Activated B cell treated with CpG ODN at 0.5 μM for 24 hours (primary cell): ENCODE results near the gene ARFGEF3. TPM values are rescaled to one million over a fixed set of nuclear protein-coding genes. Genes with fewer than 3 reads are reported as not detected.

Experiments used
- ATAC-seq: fragments of 200-7000 bp; cut with Tn5 transposase; one replicate; pipeline ENCODE4 v1.10.0; 2021; ENCODE audit warnings: low read depth, mild to moderate bottlenecking, moderate library complexity
- CTCF ChIA-PET: fragments of 350-600 bp; sonication (Branson Sonifier 250); formaldehyde crosslinking; loops from one replicate; lab custom pipeline; 2021; ENCODE audit warnings: antibody characterized with exemption; lab: Charles Lee
- POLR2A ChIA-PET: fragments of 350-600 bp; sonication (Branson Sonifier 250); formaldehyde crosslinking; loops from one replicate; lab custom pipeline; 2021; ENCODE audit warnings: antibody characterized with exemption; lab: Charles Lee
- DNase-seq: peaks from one replicate; pipeline ENCODE4 v3.0.0; 2022
- H3K27ac Mint-ChIP-seq: one replicate; pipeline ENCODE4 v1.8.0; 2020; ENCODE audit warnings: mixed read lengths
- H3K27me3 Mint-ChIP-seq: one replicate; pipeline ENCODE4 v1.8.0; 2021; ENCODE audit warnings: mixed read lengths
- H3K36me3 Mint-ChIP-seq: one replicate; pipeline ENCODE4 v1.8.0; 2021; ENCODE audit warnings: low read depth, mixed read lengths
- H3K4me1 Mint-ChIP-seq: one replicate; pipeline ENCODE4 v1.8.0; 2021; ENCODE audit warnings: mixed read lengths
- H3K4me3 Mint-ChIP-seq: one replicate; pipeline ENCODE4 v1.8.0; 2020; ENCODE audit warnings: mild to moderate bottlenecking, mixed read lengths
- H3K9me3 Mint-ChIP-seq: one replicate; pipeline ENCODE4 v1.8.0; 2020; ENCODE audit warnings: mixed read lengths
- intact Hi-C: fragments of 100-400 bp; cut with micrococcal nuclease; formaldehyde crosslinking; loops from one replicate; pipeline ENCODE4 v1.15.1; 2024
- total RNA-seq: library from RNA; stranded (reverse); gene quantifications from 2 replicates; pipeline ENCODE4 v1.2.3, GENCODE V29; 2022
- TF ChIP-seq, protein P1 (sequence below): fragments of 200-600 bp; IDR thresholded peaks from one replicate; pipeline ENCODE4 v1.8.0; 2022; ENCODE audit warnings: antibody characterized with exemption, mild to moderate bottlenecking

The ARFGEF3 gene
- total RNA-seq, 1 donor from 2014 or later: 0.02 TPM

DNA sequence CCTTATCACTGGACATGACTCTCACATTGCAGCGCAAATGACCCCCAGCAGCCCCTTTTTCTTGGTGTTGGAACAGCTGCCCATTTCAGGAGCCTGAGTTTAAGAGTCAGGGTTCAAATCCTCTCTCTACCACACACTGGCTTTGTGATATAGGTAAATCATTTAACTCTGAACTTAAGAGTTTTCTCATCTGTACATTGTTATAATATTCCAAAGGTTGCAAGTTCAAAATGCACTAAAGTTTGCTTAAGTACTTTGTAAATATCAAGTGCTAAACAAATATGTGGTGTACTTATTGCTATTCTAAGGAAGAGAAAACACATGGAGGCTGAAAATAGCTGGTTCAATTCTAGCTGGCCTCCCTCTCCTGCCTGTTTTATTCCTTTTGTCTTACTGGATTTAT is 95.9 kb downstream of the ARFGEF3 start:
- ChIA-PET CTCF (no interaction called here), POLR2A (no interaction called here)
- H3K36me3 Mint-ChIP-seq: no peaks in the 10 kb centered on the region
- H3K27ac Mint-ChIP-seq: no peak overlapping the region
- peaks cover 17% of the 10 kb centered on the region for H3K27me3 Mint-ChIP-seq
- intact Hi-C loops: no loop called here
- no peaks in the 10 kb centered on the region for H3K4me1 Mint-ChIP-seq
- no peak overlapping the region for H3K4me3 Mint-ChIP-seq
- TF ChIP-seq, protein P1, sequence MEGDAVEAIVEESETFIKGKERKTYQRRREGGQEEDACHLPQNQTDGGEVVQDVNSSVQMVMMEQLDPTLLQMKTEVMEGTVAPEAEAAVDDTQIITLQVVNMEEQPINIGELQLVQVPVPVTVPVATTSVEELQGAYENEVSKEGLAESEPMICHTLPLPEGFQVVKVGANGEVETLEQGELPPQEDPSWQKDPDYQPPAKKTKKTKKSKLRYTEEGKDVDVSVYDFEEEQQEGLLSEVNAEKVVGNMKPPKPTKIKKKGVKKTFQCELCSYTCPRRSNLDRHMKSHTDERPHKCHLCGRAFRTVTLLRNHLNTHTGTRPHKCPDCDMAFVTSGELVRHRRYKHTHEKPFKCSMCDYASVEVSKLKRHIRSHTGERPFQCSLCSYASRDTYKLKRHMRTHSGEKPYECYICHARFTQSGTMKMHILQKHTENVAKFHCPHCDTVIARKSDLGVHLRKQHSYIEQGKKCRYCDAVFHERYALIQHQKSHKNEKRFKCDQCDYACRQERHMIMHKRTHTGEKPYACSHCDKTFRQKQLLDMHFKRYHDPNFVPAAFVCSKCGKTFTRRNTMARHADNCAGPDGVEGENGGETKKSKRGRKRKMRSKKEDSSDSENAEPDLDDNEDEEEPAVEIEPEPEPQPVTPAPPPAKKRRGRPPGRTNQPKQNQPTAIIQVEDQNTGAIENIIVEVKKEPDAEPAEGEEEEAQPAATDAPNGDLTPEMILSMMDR: no peak
- no peak for ATAC-seq
- no peak for DNase-seq
- no peaks in the 10 kb centered on the region for H3K9me3 Mint-ChIP-seq

DNA sequence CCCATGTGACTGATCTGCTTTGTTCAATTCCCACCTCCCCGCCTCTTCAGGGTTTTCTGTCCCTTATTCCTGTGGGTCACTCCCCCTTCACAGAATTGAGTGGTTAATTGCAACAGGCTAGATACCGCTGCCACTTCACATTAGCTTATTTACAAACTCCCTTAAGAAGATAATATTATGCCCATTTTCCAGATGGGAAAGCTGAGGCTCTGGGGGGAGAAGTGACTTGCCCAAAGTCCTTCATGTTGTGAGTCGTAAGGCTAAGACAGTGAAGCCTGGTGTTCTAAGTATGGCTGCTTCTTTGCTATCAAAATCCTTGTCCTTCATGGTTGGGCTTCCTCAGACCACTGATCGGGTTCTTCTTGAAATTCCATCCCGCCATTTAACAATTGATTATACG is 96.5 kb downstream of the ARFGEF3 start:
- H3K36me3 Mint-ChIP-seq: no peaks in the 10 kb centered on the region
- intact Hi-C loops: no loop called here
- POLR2A ChIA-PET: no interaction called here
- DNase-seq (no peak), ATAC-seq (no peak)
- CTCF ChIA-PET: no interaction called here
- TF ChIP-seq, protein P1: no peak
- no peak overlapping the region for H3K4me3 Mint-ChIP-seq
- no peaks in the 10 kb centered on the region for H3K4me1 Mint-ChIP-seq
- no peaks in the 10 kb centered on the region for H3K9me3 Mint-ChIP-seq
- H3K27me3 Mint-ChIP-seq: peaks cover 22% of the 10 kb centered on the region
- H3K27ac Mint-ChIP-seq: no peak overlapping the region

DNA sequence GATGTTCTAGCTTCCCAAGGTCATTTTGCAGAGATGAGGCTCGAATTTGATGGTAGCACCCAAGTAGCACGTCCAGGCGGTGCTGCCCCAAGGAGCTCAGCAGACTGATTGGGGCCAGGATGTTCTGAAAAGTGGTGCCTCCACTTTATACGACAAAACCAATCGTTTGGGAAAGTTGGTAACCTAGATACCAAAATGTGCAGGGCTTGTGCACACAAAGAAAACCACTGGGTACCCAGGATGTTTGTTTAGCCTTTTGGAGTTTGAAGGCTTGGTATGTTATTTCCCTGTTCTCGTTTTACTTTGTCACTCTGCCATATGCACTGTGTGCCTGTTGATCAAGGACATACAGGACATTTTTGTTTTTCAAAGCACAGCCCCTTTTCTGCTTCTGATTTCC is 97.3 kb downstream of the ARFGEF3 start:
- DNase-seq (no peak), ATAC-seq (no peak)
- TF ChIP-seq, protein P1: no peak
- no peaks in the 10 kb centered on the region for H3K9me3 Mint-ChIP-seq
- no peaks in the 10 kb centered on the region for H3K4me1 Mint-ChIP-seq
- no peak overlapping the region for H3K27ac Mint-ChIP-seq
- no peaks in the 10 kb centered on the region for H3K36me3 Mint-ChIP-seq
- ChIA-PET CTCF (no interaction called here), POLR2A (no interaction called here)
- H3K4me3 Mint-ChIP-seq: no peak overlapping the region
- peaks cover 22% of the 10 kb centered on the region for H3K27me3 Mint-ChIP-seq
- intact Hi-C loops: no loop called here

DNA sequence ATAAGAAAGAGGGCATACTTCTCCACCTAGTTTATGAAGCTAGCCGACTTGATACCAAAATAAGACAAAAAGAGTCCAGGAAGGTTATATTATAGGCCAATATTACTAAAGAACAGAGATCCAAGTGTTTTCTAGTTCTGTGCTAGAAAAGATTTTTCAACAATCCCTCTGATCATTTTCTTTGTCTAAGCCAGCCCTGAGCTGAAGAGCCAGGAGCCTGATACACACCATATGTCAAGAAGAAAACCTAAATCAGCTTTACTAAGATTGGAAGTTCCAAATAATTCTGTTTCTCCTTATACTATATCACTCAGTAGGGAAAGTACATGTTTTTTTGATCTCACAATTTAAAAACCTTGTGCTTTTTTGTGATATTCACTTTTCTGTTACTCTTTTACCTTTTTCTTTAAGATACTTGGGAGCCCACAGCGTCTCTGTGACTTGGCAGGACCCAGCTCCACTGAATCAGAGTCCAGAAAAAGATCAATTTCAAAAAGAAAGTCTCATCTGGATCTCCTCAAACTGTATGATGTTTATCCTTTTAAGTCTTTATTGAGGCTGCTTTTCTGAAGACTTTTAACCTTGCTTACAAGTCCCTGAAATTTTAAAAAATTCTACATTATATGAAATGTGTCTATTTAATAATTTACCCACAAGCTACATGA is 99.5 kb downstream of the ARFGEF3 start:
- no peak overlapping the region for H3K4me3 Mint-ChIP-seq
- DNase-seq (no peak), ATAC-seq (no peak)
- ChIA-PET CTCF (no interaction called here), POLR2A (interaction anchor here (0.6 kb wide), 1 partner anchor 620 kb away, joined by 3 read pairs; no protein-coding TSS in a partner anchor)
- no peaks in the 10 kb centered on the region for H3K36me3 Mint-ChIP-seq
- H3K27ac Mint-ChIP-seq: no peak overlapping the region
- no peaks in the 10 kb centered on the region for H3K9me3 Mint-ChIP-seq
- TF ChIP-seq, protein P1: no peak
- intact Hi-C loops: no loop called here
- no peaks in the 10 kb centered on the region for H3K4me1 Mint-ChIP-seq
- H3K27me3 Mint-ChIP-seq: peaks cover 25% of the 10 kb centered on the region

DNA sequence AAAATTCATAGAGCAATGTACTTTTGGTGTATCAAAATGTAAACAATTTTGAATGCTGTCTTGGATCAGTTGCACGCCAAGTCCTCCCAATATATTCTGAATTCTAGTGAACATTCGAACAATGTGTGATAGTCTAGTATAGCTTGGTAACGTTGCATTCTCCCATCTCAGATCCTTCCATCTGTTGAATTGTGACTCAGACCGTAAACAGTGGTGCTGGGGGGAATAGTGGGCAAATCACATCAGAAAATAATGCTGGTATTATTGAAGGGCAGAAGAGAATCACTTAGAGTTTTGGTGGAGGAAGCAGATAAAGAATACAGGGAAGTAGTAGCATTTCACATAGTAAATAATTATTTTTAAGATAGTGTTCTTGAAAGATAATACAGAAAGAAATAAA is 102.2 kb downstream of the ARFGEF3 start:
- Mint-ChIP-seq H3K27ac (no peak overlapping the region), H3K36me3 (no peaks in the 10 kb centered on the region), H3K9me3 (no peaks in the 10 kb centered on the region), H3K4me3 (no peak overlapping the region), H3K27me3 (peaks cover 23% of the 10 kb centered on the region), H3K4me1 (no peaks in the 10 kb centered on the region)
- ChIA-PET CTCF (no interaction called here), POLR2A (no interaction called here)
- DNase-seq: no peak
- no peak for ATAC-seq
- TF ChIP-seq, protein P1: no peak
- intact Hi-C loops: no loop called here
